ENCODE data around the gene SMPD3. TPM values are rescaled to one million over a fixed set of nuclear protein-coding genes. Genes with fewer than 3 reads are reported as not detected.

SMPD3 gene
- total RNA-seq, 1 experiment from 2014 or later, result 1.3 TPM

DNA sequence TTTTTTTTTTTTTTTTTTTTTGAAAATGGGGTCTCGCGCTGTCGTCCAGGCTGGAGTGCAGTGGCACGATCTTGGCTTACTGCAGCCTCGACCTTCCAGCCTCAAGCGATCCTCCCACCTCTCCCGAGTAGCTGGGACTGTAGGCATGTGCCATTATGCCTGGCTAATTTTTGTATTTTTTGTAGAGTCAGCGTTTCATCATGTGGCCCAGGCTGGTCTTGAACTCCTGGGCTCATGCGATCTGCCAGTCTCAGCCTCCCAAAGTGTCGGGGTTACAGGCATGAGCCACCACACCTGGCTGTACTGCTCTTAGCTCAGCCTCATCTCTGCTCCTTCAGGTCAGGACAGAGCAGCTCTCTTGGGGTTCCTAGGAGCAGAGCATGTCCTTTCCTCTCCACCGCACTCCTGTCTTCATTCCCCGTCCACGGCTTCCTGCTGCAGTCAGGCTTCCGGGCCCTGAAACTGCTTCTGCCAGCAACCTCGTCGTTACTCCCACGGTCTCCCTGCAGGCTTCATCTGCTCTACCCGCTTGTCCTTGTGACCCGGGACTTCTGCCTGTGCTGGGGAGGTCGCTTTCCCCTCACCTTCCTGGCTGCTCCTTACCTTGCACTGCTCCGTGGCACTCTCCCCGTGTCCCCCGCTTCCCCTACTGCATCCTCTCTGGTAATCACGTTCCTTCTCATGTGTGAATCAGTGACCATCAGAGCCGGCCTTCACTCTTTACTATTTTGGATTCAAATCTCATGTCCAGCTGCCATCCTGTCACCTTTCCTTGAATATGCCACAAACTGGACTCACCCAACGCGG lies 99.5 kb downstream of the SMPD3 start:
- Histone ChIP-seq H3K27ac (no peak overlapping the region), H3K36me3 (peaks cover 72% of the 10 kb centered on the region), H3K27me3 (replicated peaks) (no peaks in the 10 kb centered on the region)

DNA sequence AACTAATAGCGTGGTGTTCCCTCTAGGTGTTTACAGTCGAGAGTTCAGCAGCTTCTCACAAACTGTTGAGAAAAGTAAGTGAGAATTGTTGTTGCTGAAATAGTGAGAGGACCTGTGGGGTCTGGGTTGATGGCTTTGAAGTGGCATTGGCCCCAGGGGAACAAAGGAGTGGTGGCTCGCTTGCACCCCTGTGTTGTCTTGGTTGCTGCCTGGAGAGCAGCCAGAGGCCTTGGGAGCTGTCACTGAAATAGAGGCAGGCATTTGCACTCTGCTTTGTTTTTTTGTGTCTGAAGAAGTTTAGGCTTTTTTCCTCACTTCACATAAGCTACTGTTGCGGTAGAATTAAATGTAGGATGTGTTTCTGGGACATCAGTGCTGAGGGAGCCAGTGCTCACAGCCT lies 100.7 kb downstream of the SMPD3 start:
- DNase-seq (ENCODE audit: low read depth in 1 of 2, low spot score in 2 of 2), result no peak
- no peak overlapping the region for H3K4me3 ChIP-seq
- H3K27ac ChIP-seq, result no peak overlapping the region
- H3K27me3 ChIP-seq (replicated peaks), result no peaks in the 10 kb centered on the region
- peaks cover 64% of the 10 kb centered on the region for H3K36me3 ChIP-seq
- no peaks in the 10 kb centered on the region for H3K4me1 ChIP-seq (replicated peaks)
- H3K9me3 ChIP-seq (replicated peaks), result no peaks in the 10 kb centered on the region

More for the DNA sequence above, 99.5 kb downstream of the SMPD3 start:
- DNase-seq (ENCODE audit: low read depth in 1 of 2, low spot score in 2 of 2), result no peak
- Histone ChIP-seq H3K9me3 (replicated peaks) (no peaks in the 10 kb centered on the region), H3K4me1 (replicated peaks) (no peaks in the 10 kb centered on the region), H3K4me3 (no peak overlapping the region)

DNA sequence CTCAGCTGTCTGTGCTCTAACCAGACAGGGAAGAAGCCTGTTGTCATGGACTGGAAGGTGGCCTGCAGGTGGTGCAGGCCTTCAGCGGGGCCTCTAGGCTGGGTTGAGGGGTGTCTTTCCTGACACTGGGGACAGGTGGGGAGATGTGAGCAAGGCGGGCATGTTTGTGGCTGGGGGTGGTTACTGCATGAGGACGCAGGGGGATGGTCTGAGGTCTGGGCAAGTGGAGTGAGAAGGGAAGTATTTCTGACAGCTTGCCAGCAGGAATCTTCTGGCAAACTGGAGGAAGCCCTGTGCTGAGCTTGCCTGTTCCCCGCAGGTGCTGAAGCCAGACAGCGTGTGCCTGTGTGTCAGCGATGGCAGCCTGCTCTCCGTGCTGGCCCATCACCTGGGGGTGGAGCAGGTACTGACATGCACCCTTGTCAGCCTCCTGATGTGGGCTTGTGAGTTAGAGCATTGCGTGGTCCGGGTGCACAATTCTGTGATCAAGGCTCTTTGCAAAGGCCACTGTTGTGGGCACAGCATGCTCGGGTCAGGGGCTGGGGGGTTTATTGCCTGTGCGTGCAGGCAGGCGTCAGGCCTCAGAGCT lies 101.3 kb downstream of the SMPD3 start:
- Histone ChIP-seq H3K27me3 (replicated peaks) (no peaks in the 10 kb centered on the region), H3K27ac (no peak overlapping the region), H3K4me1 (replicated peaks) (no peaks in the 10 kb centered on the region), H3K4me3 (no peak overlapping the region), H3K36me3 (peaks cover 65% of the 10 kb centered on the region), H3K9me3 (replicated peaks) (no peaks in the 10 kb centered on the region)
- DNase-seq (ENCODE audit: low read depth in 1 of 2, low spot score in 2 of 2), result peak in 1 of 2 experiments; percentile 42

DNA sequence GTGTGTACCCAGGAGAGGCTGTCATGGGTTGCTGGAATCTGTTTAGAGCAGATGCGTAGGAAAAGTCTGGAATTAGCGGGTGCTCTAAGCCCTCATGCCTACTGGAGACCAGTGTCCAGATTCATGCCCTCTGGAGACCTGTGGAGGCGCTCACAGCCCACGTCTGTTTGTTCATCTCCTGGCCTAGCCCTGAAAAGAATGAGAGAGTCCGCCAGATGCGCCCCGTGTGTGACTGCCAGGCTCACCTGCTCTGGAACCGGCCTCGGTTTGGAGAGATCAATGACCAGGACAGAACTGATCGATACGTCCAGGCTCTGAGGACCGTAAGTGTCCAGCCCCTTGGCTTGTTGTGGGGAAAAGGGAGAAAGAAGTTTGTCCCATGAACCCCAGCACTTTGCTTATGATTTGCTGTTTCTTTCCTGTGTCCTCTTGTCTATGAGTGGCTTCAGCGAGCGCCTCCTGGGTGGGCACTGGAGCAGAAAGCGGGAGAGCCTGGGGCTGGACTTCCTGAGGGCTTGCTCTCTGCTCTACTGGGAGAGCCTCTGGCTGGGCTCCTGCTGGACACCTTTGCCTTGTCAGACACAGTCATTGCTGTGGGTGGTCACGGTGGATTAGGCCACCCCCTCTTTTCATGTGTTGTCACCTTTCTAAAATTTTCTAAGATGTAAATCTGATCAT lies 102.2 kb downstream of the SMPD3 start:
- peaks cover 67% of the 10 kb centered on the region for H3K36me3 ChIP-seq

DNA sequence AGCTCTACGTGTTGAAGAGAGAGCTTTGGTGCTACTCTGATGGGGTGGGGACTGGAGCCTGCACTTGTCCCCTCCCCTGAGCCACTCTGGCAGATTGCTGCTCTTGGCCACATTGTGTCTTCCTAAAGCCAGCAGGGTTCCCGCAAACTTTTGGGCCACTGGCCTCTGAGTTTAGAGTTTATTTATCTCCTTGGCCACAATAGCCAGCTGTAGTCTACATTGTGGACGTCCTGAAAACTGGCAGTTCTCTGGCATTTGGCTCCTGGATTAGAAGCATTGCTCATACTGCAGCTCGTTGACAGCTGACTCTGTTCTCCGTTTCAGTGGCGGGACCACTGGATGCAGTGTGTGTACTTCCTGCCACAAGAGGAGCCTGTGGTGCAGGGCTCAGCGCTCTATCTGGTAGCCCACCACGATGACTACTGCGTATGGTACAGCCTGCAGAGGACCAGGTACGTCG lies 102.9 kb downstream of the SMPD3 start:
- Histone ChIP-seq H3K27me3 (replicated peaks) (no peaks in the 10 kb centered on the region), H3K4me3 (no peak overlapping the region), H3K36me3 (peaks cover 67% of the 10 kb centered on the region), H3K27ac (no peak overlapping the region), H3K4me1 (replicated peaks) (no peaks in the 10 kb centered on the region), H3K9me3 (replicated peaks) (no peaks in the 10 kb centered on the region)
- DNase-seq (ENCODE audit: low read depth in 1 of 2, low spot score in 2 of 2), result no peak

More for the DNA sequence above, 102.2 kb downstream of the SMPD3 start:
- Histone ChIP-seq H3K4me3 (no peak overlapping the region), H3K27ac (no peak overlapping the region), H3K27me3 (replicated peaks) (no peaks in the 10 kb centered on the region), H3K9me3 (replicated peaks) (no peaks in the 10 kb centered on the region), H3K4me1 (replicated peaks) (no peaks in the 10 kb centered on the region)
- no peak for DNase-seq (ENCODE audit: low read depth in 1 of 2, low spot score in 2 of 2)

DNA sequence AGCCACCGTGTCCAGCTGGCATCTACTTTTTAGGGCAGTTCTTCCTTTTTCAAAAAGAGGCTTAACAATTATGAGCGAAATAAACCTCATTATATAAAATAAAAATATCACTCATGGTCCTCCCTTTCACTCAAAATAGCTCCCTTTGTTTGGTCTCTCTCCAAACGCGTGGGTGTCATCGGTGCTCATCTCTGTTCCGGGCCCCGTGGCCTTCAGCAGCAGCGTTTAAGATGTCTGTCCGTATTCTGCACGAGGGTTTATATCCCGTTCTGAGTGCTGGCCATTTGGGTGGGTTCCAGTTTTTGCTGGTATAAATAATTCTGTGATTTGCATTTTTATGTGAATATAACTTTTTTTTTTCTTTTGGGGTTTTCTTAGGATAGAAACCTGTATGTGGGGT lies 104.1 kb downstream of the SMPD3 start:
- H3K36me3 ChIP-seq, result peaks cover 69% of the 10 kb centered on the region
- no peaks in the 10 kb centered on the region for H3K4me1 ChIP-seq (replicated peaks)
- no peak overlapping the region for H3K27ac ChIP-seq
- no peaks in the 10 kb centered on the region for H3K27me3 ChIP-seq (replicated peaks)
- no peaks in the 10 kb centered on the region for H3K9me3 ChIP-seq (replicated peaks)
- H3K4me3 ChIP-seq, result no peak overlapping the region
- no peak for DNase-seq (ENCODE audit: low read depth in 1 of 2, low spot score in 2 of 2)

DNA sequence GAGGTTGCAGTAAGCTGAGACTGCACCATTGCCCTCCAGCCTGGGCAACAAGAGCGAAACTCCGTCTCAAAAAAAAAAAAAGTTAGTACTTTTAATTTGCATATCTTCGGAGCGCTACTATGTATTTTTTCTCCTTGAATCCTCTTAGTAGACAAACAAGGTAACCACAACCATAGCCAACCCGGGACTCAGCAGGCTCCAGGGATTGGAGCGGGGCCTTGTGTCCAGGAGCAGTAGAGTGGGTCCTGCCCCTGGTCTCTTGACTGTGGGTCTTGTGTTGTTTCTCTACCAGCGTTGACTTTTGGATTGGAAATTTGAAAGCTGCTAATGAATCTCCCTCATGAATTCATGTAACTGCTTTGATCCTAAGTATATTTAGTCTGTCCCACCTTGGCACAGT lies 105.2 kb downstream of the SMPD3 start:
- no peak overlapping the region for H3K27ac ChIP-seq
- H3K4me1 ChIP-seq (replicated peaks), result no peaks in the 10 kb centered on the region
- H3K9me3 ChIP-seq (replicated peaks), result no peaks in the 10 kb centered on the region
- no peaks in the 10 kb centered on the region for H3K27me3 ChIP-seq (replicated peaks)
- no peak overlapping the region for H3K4me3 ChIP-seq
- DNase-seq (ENCODE audit: low read depth in 1 of 2, low spot score in 2 of 2), result no peak
- peaks cover 77% of the 10 kb centered on the region for H3K36me3 ChIP-seq

DNA sequence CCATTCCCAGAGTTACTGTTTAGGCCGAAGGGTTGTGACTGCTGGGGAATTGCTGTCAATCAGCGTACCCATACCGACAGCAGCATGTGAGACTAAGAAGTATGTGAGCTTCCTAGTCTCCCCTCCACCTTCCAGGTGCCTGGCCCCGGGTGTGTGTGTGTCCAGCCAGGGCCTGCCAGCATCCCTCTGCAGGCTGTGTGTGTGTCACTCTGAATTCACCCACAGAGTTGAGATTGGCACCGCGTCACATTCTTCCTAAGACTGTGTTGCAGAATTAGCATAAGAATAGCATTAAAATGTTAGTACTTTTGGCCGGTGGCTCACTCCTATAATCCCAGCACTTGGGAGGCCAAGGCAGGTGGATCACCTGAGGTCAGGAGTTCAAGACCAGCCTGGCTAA lies 105.7 kb downstream of the SMPD3 start:
- H3K27me3 ChIP-seq (replicated peaks), result no peaks in the 10 kb centered on the region
- H3K36me3 ChIP-seq, result peaks cover 78% of the 10 kb centered on the region
- H3K9me3 ChIP-seq (replicated peaks), result no peaks in the 10 kb centered on the region
- no peaks in the 10 kb centered on the region for H3K4me1 ChIP-seq (replicated peaks)
- no peak for DNase-seq (ENCODE audit: low read depth in 1 of 2, low spot score in 2 of 2)
- H3K27ac ChIP-seq, result no peak overlapping the region
- H3K4me3 ChIP-seq, result no peak overlapping the region

DNA sequence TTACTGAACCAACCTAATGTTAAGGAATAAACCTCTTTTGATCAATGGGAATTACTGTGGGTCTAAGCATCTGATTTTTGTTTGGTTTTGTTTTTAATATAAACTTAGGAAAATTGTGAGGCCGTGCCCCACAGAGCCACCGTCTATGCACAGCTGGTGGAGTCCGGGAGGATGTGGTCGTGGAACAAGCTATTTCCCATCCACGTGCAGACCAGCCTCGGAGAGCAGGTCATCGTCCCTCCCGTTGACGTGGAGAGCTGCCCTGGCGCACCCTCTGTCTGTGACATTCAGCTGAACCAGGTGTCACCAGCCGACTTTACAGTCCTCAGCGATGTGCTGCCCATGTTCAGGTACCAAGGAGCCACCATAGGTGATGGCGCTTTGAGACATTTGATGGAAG lies 109.1 kb downstream of the SMPD3 start:
- no peaks in the 10 kb centered on the region for H3K4me1 ChIP-seq (replicated peaks)
- peaks cover 70% of the 10 kb centered on the region for H3K36me3 ChIP-seq
- no peaks in the 10 kb centered on the region for H3K27me3 ChIP-seq (replicated peaks)
- no peaks in the 10 kb centered on the region for H3K9me3 ChIP-seq (replicated peaks)
- no peak for DNase-seq (ENCODE audit: low read depth in 1 of 2, low spot score in 2 of 2)
- H3K27ac ChIP-seq, result no peak overlapping the region
- no peak overlapping the region for H3K4me3 ChIP-seq

DNA sequence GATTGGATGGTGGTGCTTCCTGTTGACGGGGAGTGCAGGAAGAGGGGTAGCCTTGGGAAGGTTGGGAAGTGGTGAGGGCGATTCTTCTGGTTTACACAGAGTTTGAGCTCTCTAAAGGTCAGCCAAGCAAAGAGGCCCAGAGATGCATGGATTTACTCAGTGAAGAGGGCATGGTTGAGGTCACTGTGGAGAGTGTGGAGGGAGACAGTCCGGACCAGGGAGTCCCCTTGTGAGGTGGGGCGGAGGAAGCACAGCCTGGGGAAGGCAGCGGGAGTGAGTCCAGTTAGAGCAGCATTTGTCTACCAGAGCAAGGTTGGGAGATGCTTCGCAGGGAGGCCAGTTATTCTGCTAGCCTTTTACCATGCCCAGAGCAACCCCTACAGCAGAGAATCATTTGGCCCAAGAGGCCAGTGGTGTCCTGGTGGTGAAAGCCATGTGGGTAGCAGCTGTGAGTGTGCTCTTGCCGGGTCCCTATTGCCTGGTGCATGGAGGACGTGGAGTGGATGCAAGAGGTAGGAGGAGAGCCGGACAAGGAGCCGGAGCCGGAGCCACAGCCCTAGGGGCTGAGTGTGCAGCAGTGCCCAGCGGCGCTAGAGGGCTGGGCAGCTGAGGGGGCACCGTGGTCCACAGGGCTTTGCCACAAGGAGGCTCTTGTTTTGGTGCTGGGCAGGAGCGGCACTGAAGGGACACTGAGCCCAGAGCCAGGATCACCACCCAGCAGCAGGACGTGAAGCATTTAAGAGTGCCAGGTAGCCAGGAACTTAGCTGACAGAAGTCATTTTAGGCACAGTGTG lies 109.8 kb downstream of the SMPD3 start:
- H3K9me3 ChIP-seq (replicated peaks), result no peaks in the 10 kb centered on the region
- peaks cover 71% of the 10 kb centered on the region for H3K36me3 ChIP-seq
- H3K27ac ChIP-seq, result no peak overlapping the region
- no peaks in the 10 kb centered on the region for H3K27me3 ChIP-seq (replicated peaks)
- H3K4me1 ChIP-seq (replicated peaks), result no peaks in the 10 kb centered on the region
- H3K4me3 ChIP-seq, result no peak overlapping the region
- DNase-seq (ENCODE audit: low read depth in 1 of 2, low spot score in 2 of 2), result no peak

DNA sequence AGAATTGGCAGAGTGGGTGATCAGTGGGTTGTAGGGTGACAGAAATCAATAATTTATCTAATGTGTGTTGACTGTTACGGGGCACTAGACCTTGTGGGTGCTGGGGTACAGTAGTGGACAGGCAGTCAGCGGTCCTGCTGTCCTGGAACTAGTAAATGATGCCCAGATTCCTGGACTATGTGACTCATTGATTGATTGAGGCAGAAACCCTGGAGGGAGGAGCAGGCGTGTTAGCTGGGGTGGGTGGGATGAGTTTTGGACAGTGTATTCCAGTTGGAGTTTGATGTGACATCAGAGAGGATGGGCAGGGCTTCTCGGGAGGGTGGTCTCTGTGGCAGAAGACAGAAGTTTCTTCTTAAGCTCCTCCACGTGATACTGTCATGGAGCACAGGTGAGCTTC lies 113.1 kb downstream of the SMPD3 start:
- DNase-seq (ENCODE audit: low read depth in 1 of 2, low spot score in 2 of 2), result no peak
- Histone ChIP-seq H3K4me1 (replicated peaks) (peaks cover 9% of the 10 kb centered on the region), H3K27ac (no peak overlapping the region), H3K27me3 (replicated peaks) (no peaks in the 10 kb centered on the region), H3K4me3 (no peak overlapping the region), H3K9me3 (replicated peaks) (no peaks in the 10 kb centered on the region), H3K36me3 (peaks cover 54% of the 10 kb centered on the region)

DNA sequence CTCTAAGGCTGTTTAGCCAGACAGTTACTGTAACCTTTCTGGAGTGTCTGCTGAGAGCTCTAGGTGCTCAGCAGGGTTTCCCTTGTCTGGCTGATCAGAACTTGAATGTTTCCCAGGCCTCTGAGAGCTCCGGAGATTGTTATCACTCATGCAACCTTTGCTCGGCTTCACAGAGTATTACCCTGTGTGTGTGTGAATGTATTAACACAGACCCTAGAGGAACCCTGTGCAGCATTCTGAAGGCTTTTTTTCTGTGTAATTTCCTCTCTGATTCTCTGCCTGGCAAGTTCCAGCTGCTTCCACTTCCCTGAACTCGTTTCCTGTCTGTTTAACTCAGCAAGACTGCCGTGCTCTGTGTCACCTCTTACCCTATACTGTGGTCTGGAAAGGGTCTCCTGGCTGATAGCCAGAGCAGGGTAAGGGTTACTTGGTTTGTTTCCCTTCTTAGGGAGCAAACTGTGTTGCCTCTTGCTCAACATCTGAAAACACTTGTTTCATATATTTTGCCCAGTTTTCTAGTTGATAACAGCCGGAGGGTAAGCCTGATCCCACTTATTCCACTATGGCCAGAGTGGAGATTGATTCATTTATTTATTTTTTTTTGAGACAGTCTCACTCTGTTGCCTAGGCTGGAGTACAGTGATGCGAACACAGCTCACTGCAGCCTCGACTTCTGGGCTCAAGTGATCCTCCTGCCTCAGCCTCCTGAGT lies 115.7 kb downstream of the SMPD3 start:
- H3K27me3 ChIP-seq (replicated peaks), result no peaks in the 10 kb centered on the region
- H3K27ac ChIP-seq, result no peak overlapping the region
- DNase-seq (ENCODE audit: low read depth in 1 of 2, low spot score in 2 of 2), result no peak
- H3K4me1 ChIP-seq (replicated peaks), result peaks cover 9% of the 10 kb centered on the region
- peaks cover 43% of the 10 kb centered on the region for H3K36me3 ChIP-seq
- H3K4me3 ChIP-seq, result no peak overlapping the region
- no peaks in the 10 kb centered on the region for H3K9me3 ChIP-seq (replicated peaks)

DNA sequence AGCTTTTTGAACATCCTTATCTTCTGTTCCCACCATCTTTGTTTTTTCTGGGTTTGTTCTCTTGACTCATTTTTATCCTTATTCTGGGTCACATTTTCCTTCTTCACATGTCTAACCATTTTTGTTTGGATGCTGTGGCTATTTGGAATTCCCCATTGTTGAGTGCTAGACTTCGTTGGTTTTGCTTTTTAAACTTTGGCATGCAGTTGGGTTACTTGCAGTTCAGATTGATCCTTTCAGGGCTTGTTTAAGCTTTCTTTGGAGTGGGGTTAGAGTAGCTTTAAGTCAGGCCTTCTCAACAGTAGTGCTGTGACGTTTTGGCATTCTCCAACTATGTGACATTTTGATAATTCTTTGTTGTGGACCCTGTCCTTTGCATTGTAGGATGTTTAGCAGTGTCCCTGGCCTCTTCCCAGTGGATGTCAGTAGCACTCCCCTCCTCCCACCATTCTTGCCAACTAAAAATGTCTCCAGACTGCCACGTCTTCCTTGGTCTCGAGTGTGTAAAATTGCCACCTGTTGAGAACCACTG lies 116.4 kb downstream of the SMPD3 start:
- H3K4me1 ChIP-seq (replicated peaks), result peaks cover 9% of the 10 kb centered on the region
- no peaks in the 10 kb centered on the region for H3K9me3 ChIP-seq (replicated peaks)
- peaks cover 37% of the 10 kb centered on the region for H3K36me3 ChIP-seq
- H3K27ac ChIP-seq, result no peak overlapping the region
- H3K4me3 ChIP-seq, result no peak overlapping the region
- DNase-seq (ENCODE audit: low read depth in 1 of 2, low spot score in 2 of 2), result peak in 1 of 2 experiments; percentile 63
- H3K27me3 ChIP-seq (replicated peaks), result no peaks in the 10 kb centered on the region
